IPS-20b (cell line): ENCODE measurements around the gene CAMKV.

ENCODE experiments used
- H3K27ac ChIP-seq: one replicate; pipeline ENCODE4 v1.5.1; 2013; ENCODE audit warnings: low read length
- H3K27me3 ChIP-seq: 2 replicates; pipeline ENCODE4 v1.6.1; 2013; ENCODE audit warnings: mild to moderate bottlenecking, low read length, inconsistent platforms; ENCODE audit not compliant: insufficient read depth
- H3K36me3 ChIP-seq: 2 replicates; pipeline ENCODE4 v1.6.1; 2013; ENCODE audit warnings: low read depth, mild to moderate bottlenecking, inconsistent platforms, low read length, moderate library complexity; ENCODE audit not compliant: insufficient read depth
- H3K4me1 ChIP-seq: 2 replicates; pipeline ENCODE4 v1.6.1; 2013; ENCODE audit warnings: mild to moderate bottlenecking, control low read depth, inconsistent platforms, low read length, moderate library complexity; ENCODE audit not compliant: insufficient read depth
- H3K4me3 ChIP-seq: 2 replicates; pipeline ENCODE4 v1.5.1; 2013; ENCODE audit warnings: mild to moderate bottlenecking, low read length, inconsistent platforms
- H3K9ac ChIP-seq: 2 replicates; pipeline ENCODE4 v1.6.1; 2013; ENCODE audit warnings: low read depth, mild to moderate bottlenecking, inconsistent platforms, low read length, moderate library complexity
- H3K9me3 ChIP-seq: 2 replicates; pipeline ENCODE4 v1.6.1; 2013; ENCODE audit warnings: mild to moderate bottlenecking, low read depth, low read length, inconsistent platforms; ENCODE audit not compliant: insufficient read depth

The CAMKV gene

GRCh38 chr3:49886922-49887265, 17.2 kb upstream of the CAMKV start:
- Histone ChIP-seq H3K4me1 (peaks cover 2% of the 10 kb centered on the region; the same call in 1 of the 2 replicates), H3K9me3 (no peaks in the 10 kb centered on the region), H3K27ac (no peak overlapping the region), H3K4me3 (no peak overlapping the region), H3K9ac (no peak overlapping the region), H3K36me3 (no peaks in the 10 kb centered on the region), H3K27me3 (no peaks in the 10 kb centered on the region)

DNA sequence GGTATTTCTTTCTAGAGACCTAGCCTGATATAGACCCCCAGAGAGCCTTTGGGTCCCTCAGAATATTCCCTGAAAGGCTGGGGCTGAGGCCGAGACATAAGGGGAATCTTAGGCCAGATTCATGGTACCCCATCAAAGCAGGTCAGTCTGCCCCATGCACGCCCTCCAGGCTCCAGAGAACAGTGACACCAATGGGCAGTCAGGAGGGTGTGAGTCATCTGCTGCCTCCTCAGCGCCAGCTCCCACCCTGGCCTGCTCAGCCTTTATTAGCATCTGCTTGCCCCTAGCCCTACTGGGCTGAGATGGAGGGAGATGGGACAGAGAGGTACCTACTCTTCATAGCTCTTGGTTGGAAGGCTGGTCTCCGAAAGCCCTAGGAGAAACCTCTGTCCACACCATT, 14.3 kb upstream of the CAMKV start:
- H3K36me3 ChIP-seq, result no peaks in the 10 kb centered on the region
- H3K4me3 ChIP-seq, result no peak overlapping the region
- no peaks in the 10 kb centered on the region for H3K27me3 ChIP-seq
- no peak overlapping the region for H3K9ac ChIP-seq
- H3K9me3 ChIP-seq, result no peaks in the 10 kb centered on the region
- no peak overlapping the region for H3K27ac ChIP-seq
- H3K4me1 ChIP-seq, result peaks cover 17% of the 10 kb centered on the region; the same call in 1 of the 2 replicates

DNA sequence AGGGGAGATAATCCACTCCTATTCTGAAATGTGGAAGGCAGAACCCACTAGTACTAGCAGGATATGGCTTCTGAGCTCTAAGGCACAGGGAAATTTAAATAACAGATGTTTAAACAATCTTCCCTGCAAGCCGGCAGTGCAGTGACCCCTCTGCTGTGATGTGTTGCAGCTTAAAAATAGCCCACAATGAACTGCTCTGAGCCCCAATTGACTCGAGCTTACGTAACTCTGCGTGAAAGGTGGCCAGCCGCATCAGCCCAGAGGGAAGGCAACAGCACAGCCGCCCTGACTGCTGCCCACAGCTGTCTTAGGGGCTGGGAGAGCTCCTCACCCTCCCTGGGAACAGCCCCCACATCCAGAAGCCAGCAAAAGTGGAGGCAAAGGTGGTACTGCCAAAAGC, 12.5 kb upstream of the CAMKV start:
- no peak overlapping the region for H3K4me3 ChIP-seq
- no peak overlapping the region for H3K27ac ChIP-seq
- H3K4me1 ChIP-seq, result peaks cover 17% of the 10 kb centered on the region; the same call in 1 of the 2 replicates
- H3K9ac ChIP-seq, result no peak overlapping the region
- H3K9me3 ChIP-seq, result no peaks in the 10 kb centered on the region
- H3K36me3 ChIP-seq, result no peaks in the 10 kb centered on the region
- H3K27me3 ChIP-seq, result no peaks in the 10 kb centered on the region

DNA sequence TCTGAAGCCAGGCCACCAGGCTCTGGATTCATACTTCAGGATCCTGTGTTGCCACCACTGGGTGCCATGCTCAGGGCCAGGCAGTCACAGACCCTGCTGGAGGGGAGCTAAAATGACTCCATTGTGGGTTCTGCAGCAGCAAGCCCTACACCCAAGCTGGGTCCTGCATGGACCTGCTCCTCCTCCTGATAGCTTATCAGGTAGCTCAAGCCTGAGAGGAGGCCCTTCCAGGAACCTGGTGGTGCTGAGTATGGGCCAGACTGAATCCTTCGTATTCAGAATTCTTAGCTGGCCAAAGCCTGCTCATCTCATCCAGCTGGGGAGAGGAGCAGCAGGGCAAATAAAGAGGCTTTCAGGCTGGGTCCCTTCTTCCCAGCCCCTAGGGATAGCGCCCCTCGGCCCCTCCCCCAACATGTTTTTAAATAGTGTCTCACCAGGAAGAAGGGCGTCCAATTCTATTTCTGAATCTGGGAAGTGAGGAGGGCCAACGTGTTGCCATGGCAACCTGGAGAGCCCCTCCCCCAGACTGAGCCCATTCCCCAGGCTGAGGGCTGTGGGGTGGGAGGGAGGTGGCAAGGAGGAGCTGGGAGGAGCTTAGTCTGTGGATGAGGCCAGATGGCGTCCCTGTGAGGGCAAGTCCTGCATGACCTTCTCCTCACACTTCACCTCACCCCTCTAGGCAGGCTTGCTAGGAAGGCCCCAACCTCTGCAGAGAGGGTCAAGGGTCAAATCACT, 11.0 kb upstream of the CAMKV start:
- Histone ChIP-seq H3K27me3 (no peaks in the 10 kb centered on the region), H3K4me3 (peak overlapping the region; percentile 21; the same call in 1 of the 2 replicates)

GRCh38 chr3:49879721-49880120, 10.0 kb upstream of the CAMKV start:
- Histone ChIP-seq H3K36me3 (no peaks in the 10 kb centered on the region), H3K4me3 (no peak overlapping the region), H3K27me3 (no peaks in the 10 kb centered on the region), H3K9me3 (no peaks in the 10 kb centered on the region), H3K4me1 (peaks cover 17% of the 10 kb centered on the region; the same call in 1 of the 2 replicates), H3K27ac (no peak overlapping the region), H3K9ac (no peak overlapping the region)

More for the DNA sequence above, 11.0 kb upstream of the CAMKV start:
- H3K36me3 ChIP-seq, result no peaks in the 10 kb centered on the region
- peaks cover 17% of the 10 kb centered on the region; the same call in 1 of the 2 replicates for H3K4me1 ChIP-seq
- peak overlapping the region; percentile 32 for H3K27ac ChIP-seq
- H3K9me3 ChIP-seq, result no peaks in the 10 kb centered on the region
- peak overlapping the region; percentile 11; the same call in 1 of the 2 replicates for H3K9ac ChIP-seq

DNA sequence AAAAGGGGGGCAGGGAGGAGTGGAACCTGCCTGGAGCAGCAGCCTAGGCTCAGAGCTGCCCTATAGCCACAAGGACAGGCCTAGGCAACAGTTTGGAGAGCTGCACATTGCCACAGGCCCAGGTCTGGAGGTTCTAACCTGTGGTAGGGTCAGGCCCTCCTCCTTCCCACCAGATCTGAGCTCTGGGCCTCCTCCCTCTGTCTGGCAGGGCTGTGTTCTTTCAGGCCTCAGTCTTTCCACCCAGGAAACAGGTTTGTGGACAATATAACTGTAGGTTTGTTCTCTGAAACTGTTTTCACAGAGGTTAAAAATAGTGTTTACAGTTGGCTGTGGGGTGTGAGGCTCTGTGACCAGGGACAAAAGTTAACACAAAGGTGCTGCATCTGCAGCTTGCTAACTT, 9.0 kb upstream of the CAMKV start:
- H3K27ac ChIP-seq, result no peak overlapping the region
- no peak overlapping the region for H3K4me3 ChIP-seq
- H3K4me1 ChIP-seq, result peaks cover 17% of the 10 kb centered on the region; the same call in 1 of the 2 replicates
- no peaks in the 10 kb centered on the region for H3K9me3 ChIP-seq
- no peak overlapping the region for H3K9ac ChIP-seq
- H3K36me3 ChIP-seq, result no peaks in the 10 kb centered on the region
- no peaks in the 10 kb centered on the region for H3K27me3 ChIP-seq

DNA sequence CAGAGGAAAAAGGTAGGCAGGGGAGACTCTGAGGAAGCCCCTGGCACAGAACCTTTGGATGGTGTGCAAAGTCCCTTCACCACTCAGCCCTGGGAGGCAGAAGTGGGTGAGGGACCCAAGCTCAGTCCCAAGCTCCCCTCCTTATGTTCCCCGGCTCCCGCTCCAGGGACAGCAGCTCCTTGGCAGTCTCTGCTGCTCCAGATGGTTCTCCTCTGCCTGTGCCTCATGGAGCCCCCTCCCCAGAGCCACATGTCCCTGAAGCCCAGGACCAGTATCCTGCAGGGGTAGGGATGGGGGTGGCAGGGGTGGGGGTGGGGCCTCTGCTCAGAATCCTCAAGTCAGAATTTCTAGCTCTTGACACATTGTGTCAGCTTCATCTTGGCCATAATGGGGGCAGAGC, 8.0 kb upstream of the CAMKV start:
- Histone ChIP-seq H3K27me3 (no peaks in the 10 kb centered on the region), H3K4me3 (no peak overlapping the region), H3K9me3 (no peaks in the 10 kb centered on the region), H3K36me3 (no peaks in the 10 kb centered on the region), H3K27ac (no peak overlapping the region), H3K4me1 (peaks cover 17% of the 10 kb centered on the region; the same call in 1 of the 2 replicates), H3K9ac (no peak overlapping the region)

GRCh38 chr3:49876567-49876966, 6.9 kb upstream of the CAMKV start:
- peaks cover 4% of the 10 kb centered on the region; the same call in 1 of the 2 replicates for H3K27me3 ChIP-seq
- H3K9ac ChIP-seq, result no peak overlapping the region
- peaks cover 12% of the 10 kb centered on the region; the same call in 1 of the 2 replicates for H3K4me1 ChIP-seq
- H3K9me3 ChIP-seq, result no peaks in the 10 kb centered on the region
- no peaks in the 10 kb centered on the region for H3K36me3 ChIP-seq
- no peak overlapping the region for H3K4me3 ChIP-seq
- no peak overlapping the region for H3K27ac ChIP-seq

GRCh38 chr3:49873623-49874022, 3.9 kb upstream of the CAMKV start:
- peaks cover 5% of the 10 kb centered on the region for H3K4me1 ChIP-seq
- H3K9ac ChIP-seq, result no peak overlapping the region
- H3K27me3 ChIP-seq, result peaks cover 21% of the 10 kb centered on the region
- H3K9me3 ChIP-seq, result no peaks in the 10 kb centered on the region
- no peak overlapping the region for H3K27ac ChIP-seq
- no peak overlapping the region for H3K4me3 ChIP-seq
- no peaks in the 10 kb centered on the region for H3K36me3 ChIP-seq

DNA sequence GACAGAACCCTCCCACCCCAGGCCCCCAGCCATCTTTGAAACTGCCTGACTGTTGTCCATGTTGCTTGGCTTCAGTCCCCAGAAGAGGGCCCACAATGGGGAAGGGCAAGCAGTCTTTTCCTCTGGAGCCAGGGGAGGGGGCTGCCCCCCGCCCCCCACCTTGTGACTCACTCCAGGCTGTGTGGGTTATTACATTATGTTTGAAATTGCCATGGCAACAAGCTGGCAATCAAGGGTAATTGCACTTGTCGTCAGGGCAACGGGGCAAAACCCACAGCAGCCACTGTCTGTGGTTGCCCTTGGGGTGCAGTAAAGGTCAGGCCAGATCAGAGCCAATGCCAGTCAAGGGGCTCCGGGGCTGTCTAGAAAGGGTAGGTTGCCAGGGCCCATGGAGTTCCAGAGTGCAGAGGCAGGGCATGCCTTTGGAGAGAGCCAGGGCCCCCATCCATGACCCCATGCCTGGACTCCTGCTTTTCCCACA, 3.1 kb upstream of the CAMKV start:
- no peak overlapping the region for H3K9ac ChIP-seq
- peaks cover 13% of the 10 kb centered on the region for H3K4me1 ChIP-seq
- H3K4me3 ChIP-seq, result no peak overlapping the region
- no peaks in the 10 kb centered on the region for H3K9me3 ChIP-seq
- H3K27ac ChIP-seq, result no peak overlapping the region
- H3K27me3 ChIP-seq, result peaks cover 21% of the 10 kb centered on the region
- H3K36me3 ChIP-seq, result no peaks in the 10 kb centered on the region

DNA sequence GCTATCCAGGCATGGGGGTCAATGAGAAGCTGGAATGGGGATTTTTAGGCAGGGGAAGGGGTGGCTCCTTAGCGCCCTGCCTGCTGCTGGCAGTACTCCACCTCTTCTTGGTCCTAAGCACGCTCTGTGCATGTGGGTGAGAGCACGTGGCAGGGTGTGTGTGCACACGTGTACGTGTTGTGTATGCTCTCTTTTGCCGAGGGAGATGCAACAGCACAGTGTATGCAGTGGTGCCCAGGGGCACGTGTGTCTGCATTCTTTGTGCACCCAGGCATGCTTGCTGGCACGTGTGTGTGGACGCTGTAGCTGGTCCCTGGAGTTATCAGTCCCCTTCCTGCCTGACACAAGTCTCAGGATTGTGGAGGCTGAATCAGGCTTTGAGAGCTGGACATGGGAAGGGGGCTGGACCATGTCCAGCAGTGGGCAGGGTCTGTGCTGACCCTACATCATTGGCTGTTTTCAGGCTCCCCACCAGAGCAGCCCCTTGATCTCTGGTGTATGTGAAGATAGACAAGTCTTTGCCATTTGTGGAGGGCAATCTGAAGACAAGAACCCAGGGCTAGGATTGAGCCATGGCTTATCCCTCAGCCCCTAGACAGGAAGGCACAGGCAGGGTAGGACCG, 1.9 kb upstream of the CAMKV start:
- H3K9me3 ChIP-seq, result no peaks in the 10 kb centered on the region
- peaks cover 21% of the 10 kb centered on the region for H3K4me1 ChIP-seq
- no peaks in the 10 kb centered on the region for H3K36me3 ChIP-seq
- peaks cover 21% of the 10 kb centered on the region for H3K27me3 ChIP-seq
- no peak overlapping the region for H3K4me3 ChIP-seq
- no peak overlapping the region for H3K9ac ChIP-seq
- H3K27ac ChIP-seq, result no peak overlapping the region
